C4-2B (cell line): ENCODE data around the gene ZMYND10.

Experiments
- H3K27ac ChIP-seq: fragments of 450-650 bp; 2 replicates; pipeline ENCODE4 v1.5.1; 2017
- CTCF ChIP-seq: fragments of 450-650 bp; conservative IDR thresholded peaks from 2 replicates; pipeline ENCODE4 v1.5.1; 2017; ENCODE audit warnings: mild to moderate bottlenecking
- ZFX ChIP-seq: fragments of 450-650 bp; IDR thresholded peaks from 2 replicates; pipeline ENCODE4 v1.6.1; 2017

The ZMYND10 gene

GRCh38 chr3:50292159-50293078 is 53.1 kb downstream of the ZMYND10 start, which contains the start of gene IFRD2:
TSS of gene IFRD2 (minus strand) at chr3:50292429. CDS start at chr3:50292274, 155 bp downstream.
- H3K27ac ChIP-seq, result peak within 1 kb of the TSS; percentile 99
- no peak for TF ChIP-seq ZFX
- no peak for TF ChIP-seq CTCF
